Calu3 (cell line): ENCODE measurements around the gene SET. TPM values are rescaled to one million over a fixed set of nuclear protein-coding genes. Genes with fewer than 3 reads are reported as not detected.
A peak's percentile ranks its signal among the peaks of the same experiment; 100 is the strongest.

Experiments
- BruUV-seq: library from RNA; stranded (reverse); fragments of 400-500 nt; replicated peaks from 2 replicates; lab custom pipeline; 2021; lab: Mats Ljungman, UMichigan
- CTCF ChIA-PET: fragments of 300-600 bp; sonication (Branson Sonifier 250); formaldehyde crosslinking; loops from one replicate; lab custom pipeline; 2022; ENCODE audit warnings: antibody characterized with exemption; lab: Charles Lee
- DNase-seq: peaks from one replicate; pipeline ENCODE4 v3.0.0; 2022
- H3K27ac Mint-ChIP-seq: one replicate; pipeline ENCODE4 v1.8.0; 2022; ENCODE audit warnings: mixed read lengths; ENCODE audit not compliant: unreplicated experiment
- H3K27me3 Mint-ChIP-seq: one replicate; pipeline ENCODE4 v1.8.0; 2022; ENCODE audit warnings: mixed read lengths; ENCODE audit not compliant: unreplicated experiment
- H3K36me3 Mint-ChIP-seq: one replicate; pipeline ENCODE4 v1.8.0; 2022; ENCODE audit warnings: mild to moderate bottlenecking, moderate library complexity, mixed read lengths; ENCODE audit not compliant: insufficient read depth, unreplicated experiment
- H3K4me1 Mint-ChIP-seq: one replicate; pipeline ENCODE4 v1.8.0; 2022; ENCODE audit warnings: mild to moderate bottlenecking, low read depth, mixed read lengths; ENCODE audit not compliant: unreplicated experiment
- H3K4me3 Mint-ChIP-seq: one replicate; pipeline ENCODE4 v1.8.0; 2022; ENCODE audit warnings: mild to moderate bottlenecking, low read depth, moderate library complexity, mixed read lengths; ENCODE audit not compliant: unreplicated experiment
- H3K9me3 Mint-ChIP-seq: one replicate; pipeline ENCODE4 v1.8.0; 2022; ENCODE audit warnings: low read depth, mixed read lengths; ENCODE audit not compliant: unreplicated experiment
- CTCF ChIP-seq: fragments of 200-600 bp; IDR thresholded peaks from one replicate; pipeline ENCODE4 v1.8.0; 2022; ENCODE audit warnings: antibody characterized with exemption; ENCODE audit not compliant: unreplicated experiment
- intact Hi-C: fragments of 100-400 bp; cut with micrococcal nuclease; formaldehyde crosslinking; loops from one replicate; pipeline ENCODE4 v1.10.0; 2022; ENCODE audit not compliant: unreplicated experiment
- total RNA-seq: library from RNA; stranded (reverse); gene quantifications from 2 replicates; pipeline ENCODE4 v1.2.3, GENCODE V29; 2022

Gene SET
- total RNA-seq, 1 experiment from 2014 or later = 367 TPM

GRCh38 chr9:128677794-128678193, 11.2 kb upstream of the SET start:
- intact Hi-C loops = no loop called here
- no peak for DNase-seq
- H3K36me3 Mint-ChIP-seq = peaks cover 5% of the 10 kb centered on the region
- no peak overlapping the region for H3K4me3 Mint-ChIP-seq
- CTCF ChIA-PET = no interaction called here
- no peaks in the 10 kb centered on the region for H3K27me3 Mint-ChIP-seq
- BruUV-seq = no TSS peak
- H3K27ac Mint-ChIP-seq = no peak overlapping the region
- TF ChIP-seq CTCF = no peak
- H3K9me3 Mint-ChIP-seq = no peaks in the 10 kb centered on the region
- peaks cover under 1% of the 10 kb centered on the region for H3K4me1 Mint-ChIP-seq

- CTCF ChIA-PET = interaction anchor here (0.6 to 1.6 kb wide), 4 partner anchors 41 to 135 kb away, joined by 4 to 7 read pairs (median 5); partner anchors contain the start of gene ENDOG
- intact Hi-C loops = no loop called here
- Mint-ChIP-seq H3K36me3 (peaks cover 33% of the 10 kb centered on the region), H3K27ac (peak overlapping the region; percentile 93), H3K4me1 (peaks cover 35% of the 10 kb centered on the region), H3K27me3 (no peaks in the 10 kb centered on the region), H3K4me3 (peak overlapping the region; percentile 96), H3K9me3 (no peaks in the 10 kb centered on the region)
- peak; percentile 47 for DNase-seq
- no TSS peak for BruUV-seq
- TF ChIP-seq CTCF = no peak
Measured at GRCh38 chr9:128683340-128684064, 5.5 kb upstream of the SET start.

- no peaks in the 10 kb centered on the region for H3K9me3 Mint-ChIP-seq
- H3K4me3 Mint-ChIP-seq = peak overlapping the region; percentile 96
- TSS peak; percentile 88 for BruUV-seq
- TF ChIP-seq CTCF = no peak
- intact Hi-C loops = no loop called here
- H3K4me1 Mint-ChIP-seq = peaks cover 35% of the 10 kb centered on the region
- DNase-seq = no peak
- no peaks in the 10 kb centered on the region for H3K27me3 Mint-ChIP-seq
- peaks cover 36% of the 10 kb centered on the region for H3K36me3 Mint-ChIP-seq
- CTCF ChIA-PET = interaction anchor here (0.6 to 1.6 kb wide), 4 partner anchors 8 to 134 kb away, joined by 4 to 7 read pairs (median 6); partner anchors contain the start of genes ENDOG and PKN3
- peak overlapping the region; percentile 93 for H3K27ac Mint-ChIP-seq
Measured at GRCh38 chr9:128684065-128684324, 5.0 kb upstream of the SET start.

GRCh38 chr9:128684325-128685199, 4.5 kb upstream of the SET start:
- Mint-ChIP-seq H3K36me3 (peaks cover 39% of the 10 kb centered on the region), H3K4me3 (peak overlapping the region; percentile 96), H3K9me3 (no peaks in the 10 kb centered on the region), H3K27me3 (no peaks in the 10 kb centered on the region), H3K27ac (peak overlapping the region; percentile 93), H3K4me1 (peaks cover 35% of the 10 kb centered on the region)
- TF ChIP-seq CTCF = no peak
- CTCF ChIA-PET = interaction anchor here (0.6 to 1.6 kb wide), 4 partner anchors 8 to 134 kb away, joined by 4 to 7 read pairs (median 6); partner anchors contain the start of genes ENDOG and PKN3
- intact Hi-C loops = no loop called here
- peak; percentile 82 for DNase-seq
- BruUV-seq = no TSS peak
